H1 (cell line): ENCODE data around the gene TWIST1. TPM values are rescaled to one million over a fixed set of nuclear protein-coding genes. Genes with fewer than 3 reads are reported as not detected.

Source experiments
- CTCF ChIA-PET: fragments of 300-600 bp; sonication (Branson Sonifier 250); formaldehyde crosslinking; loops from one replicate; lab custom pipeline; 2021; ENCODE audit not compliant: partially characterized antibody; lab: Charles Lee
- POLR2A ChIA-PET: fragments of 300-600 bp; sonication (Branson Sonifier 250); formaldehyde crosslinking; loops from one replicate; lab custom pipeline; 2021; ENCODE audit warnings: inconsistent platforms; ENCODE audit not compliant: partially characterized antibody; lab: Charles Lee
- DNase-seq, 2 experiments: peaks; one replicate each; pipeline versions ENCODE4 v3.0.0 to v3.0.0-alpha.2; 2010 to 2022; ENCODE audit warnings: low spot score in 2 of 2, low read depth in 1 of 2, mixed read lengths in 1 of 2
- FAIRE-seq: peaks from 2 replicates; lab custom pipeline; 2011; peaks lifted over from hg19 to GRCh38; lab: Jason Lieb, UNC
- H2AFZ ChIP-seq: 2 replicates; pipeline ENCODE4 v1.8.1; 2012; ENCODE audit warnings: low read length, inconsistent platforms
- H2AK5ac ChIP-seq: 2 replicates; pipeline ENCODE4 v1.6.1; 2013; ENCODE audit warnings: low read depth, low read length
- H2BK120ac ChIP-seq: replicated peaks from 2 replicates; pipeline ENCODE3; 2013; ENCODE audit warnings: low read depth, low read length, inconsistent platforms
- H2BK12ac ChIP-seq: 2 replicates; pipeline ENCODE4 v1.6.1; 2013; ENCODE audit warnings: low read depth, low read length
- H2BK15ac ChIP-seq: 2 replicates; pipeline ENCODE4 v1.6.1; 2013; ENCODE audit warnings: low read length
- H2BK20ac ChIP-seq: 2 replicates; pipeline ENCODE4 v1.6.1; 2013; ENCODE audit warnings: low read length
- H2BK5ac ChIP-seq: 2 replicates; pipeline ENCODE4 v1.6.1; 2013; ENCODE audit warnings: low read depth, low read length
- H3K14ac ChIP-seq: 2 replicates; pipeline ENCODE4 v1.6.1; 2013; ENCODE audit warnings: inconsistent platforms; ENCODE audit not compliant: insufficient read length
- H3K18ac ChIP-seq: 2 replicates; pipeline ENCODE4 v1.6.1; 2013; ENCODE audit warnings: low read length; ENCODE audit errors: extremely low read depth
- H3K23ac ChIP-seq: 2 replicates; pipeline ENCODE4 v1.6.1; 2013; ENCODE audit warnings: inconsistent platforms; ENCODE audit not compliant: insufficient read length
- H3K23me2 ChIP-seq: 2 replicates; pipeline ENCODE4 v1.6.1; 2013; ENCODE audit warnings: low read depth, low read length
- H3K27ac ChIP-seq: 2 replicates; pipeline ENCODE4 v1.6.1; 2011; ENCODE audit warnings: low read depth, low read length, inconsistent platforms
- H3K27me3 ChIP-seq, 4 experiments: replicated peaks in 1 of 4; 1 replicate in 1 of 4; 2 replicates in 3 of 4; pipeline versions ENCODE4 v1.6.1 to v1.8.1; 2011 to 2013; ENCODE audit warnings: low read length in 3 of 4, mild to moderate bottlenecking in 3 of 4, inconsistent platforms in 2 of 4, mixed read lengths in 2 of 4, moderate library complexity in 1 of 4; ENCODE audit not compliant: control insufficient read depth in 3 of 4, insufficient read depth in 3 of 4; ENCODE audit errors: extremely low read depth in 1 of 4
- H3K36me3 ChIP-seq, 4 experiments: 2 replicates each; pipeline versions ENCODE4 v1.6.1 to v1.8.1; 2011 to 2013; ENCODE audit warnings: mild to moderate bottlenecking in 4 of 4, low read length in 3 of 4, moderate library complexity in 2 of 4, control low read depth in 1 of 4, inconsistent platforms in 1 of 4; ENCODE audit not compliant: insufficient read depth in 4 of 4, control insufficient read depth in 2 of 4
- H3K4ac ChIP-seq: replicated peaks from 2 replicates; pipeline ENCODE3; 2013; ENCODE audit warnings: low read length, low read depth, mixed read lengths, inconsistent platforms; ENCODE audit not compliant: insufficient read length
- H3K4me1 ChIP-seq, 4 experiments: replicated peaks in 1 of 4; 1 replicate in 1 of 4; 2 replicates in 3 of 4; pipeline versions ENCODE4 v1.6.1 to v1.8.1; 2011 to 2013; ENCODE audit warnings: low read length in 3 of 4, inconsistent platforms in 2 of 4, mixed read lengths in 1 of 4; ENCODE audit not compliant: insufficient read depth in 4 of 4, control insufficient read depth in 3 of 4
- H3K4me2 ChIP-seq, 2 experiments: 2 replicates each; pipeline versions ENCODE4 v1.6.1 to v1.8.1; 2011 to 2013; ENCODE audit warnings: low read depth in 2 of 2, low read length in 2 of 2, control low read depth in 1 of 2, inconsistent platforms in 1 of 2, mild to moderate bottlenecking in 1 of 2; ENCODE audit not compliant: insufficient read depth in 1 of 2
- H3K4me3 ChIP-seq, 4 experiments: fragments of 200-600, 300-600 bp in 1 of 4; sonication (generic), shearing (Covaris generic), sonication (Bioruptor Twin) in 1 of 4; 2 replicates each; pipeline versions ENCODE4 v1.5.1 to v1.8.1; 2011 to 2016; ENCODE audit warnings: low read length in 4 of 4, low read depth in 3 of 4, control low read depth in 2 of 4, inconsistent platforms in 2 of 4, mild to moderate bottlenecking in 2 of 4, mixed read lengths in 1 of 4, moderate library complexity in 1 of 4; ENCODE audit not compliant: insufficient read depth in 2 of 4; ENCODE audit errors: extremely low read depth in 1 of 4
- H3K56ac ChIP-seq: replicated peaks from 2 replicates; pipeline ENCODE3; 2013; ENCODE audit warnings: low read depth, mild to moderate bottlenecking, mixed read lengths, low read length, inconsistent platforms; ENCODE audit not compliant: insufficient read length
- H3K79me1 ChIP-seq: 2 replicates; pipeline ENCODE4 v1.6.1; 2013; ENCODE audit warnings: low read depth, low read length, control low read depth
- H3K79me2 ChIP-seq, 2 experiments: 2 replicates each; pipeline versions ENCODE4 v1.6.1 to v1.8.1; 2012 to 2013; ENCODE audit warnings: low read length in 2 of 2, mild to moderate bottlenecking in 2 of 2, inconsistent platforms in 1 of 2; ENCODE audit not compliant: insufficient read depth in 2 of 2, control insufficient read depth in 1 of 2
- H3K9ac ChIP-seq, 4 experiments: replicated peaks in 1 of 4; 1 replicate in 1 of 4; 2 replicates in 3 of 4; pipeline versions ENCODE4 v1.6.1 to v1.8.1; 2011 to 2013; ENCODE audit warnings: low read depth in 3 of 4, low read length in 3 of 4, control low read depth in 2 of 4, mild to moderate bottlenecking in 2 of 4, moderate library complexity in 2 of 4, inconsistent platforms in 1 of 4; ENCODE audit errors: extremely low read depth in 1 of 4
- H3K9me3 ChIP-seq, 2 experiments: 2 replicates each; pipeline versions ENCODE4 v1.6.1 to v1.8.1; 2012 to 2013; ENCODE audit warnings: mild to moderate bottlenecking in 2 of 2, moderate library complexity in 2 of 2, control low read depth in 1 of 2, inconsistent platforms in 1 of 2, low read depth in 1 of 2, low read length in 1 of 2, mixed read lengths in 1 of 2; ENCODE audit not compliant: insufficient read depth in 2 of 2
- H4K20me1 ChIP-seq, 2 experiments: replicated peaks in 1 of 2; 2 replicates each; pipeline versions ENCODE3 to v1.8.1; 2011 to 2013; ENCODE audit warnings: inconsistent platforms in 2 of 2, low read length in 2 of 2, mild to moderate bottlenecking in 1 of 2; ENCODE audit not compliant: insufficient read depth in 2 of 2, control insufficient read depth in 1 of 2
- H4K5ac ChIP-seq: 2 replicates; pipeline ENCODE4 v1.6.1; 2013; ENCODE audit warnings: low read length, low read depth, mixed read lengths, inconsistent platforms; ENCODE audit not compliant: insufficient read length
- H4K8ac ChIP-seq: 2 replicates; pipeline ENCODE4 v1.8.0; 2013; ENCODE audit warnings: mild to moderate bottlenecking, moderate library complexity, low read length, inconsistent platforms; ENCODE audit not compliant: insufficient read depth; ENCODE audit errors: extremely low read depth
- H4K91ac ChIP-seq: replicated peaks from 2 replicates; pipeline ENCODE3; 2013; ENCODE audit warnings: low read length, mixed read lengths, inconsistent platforms; ENCODE audit not compliant: insufficient read length
- BRCA1 ChIP-seq: IDR thresholded peaks from 2 replicates; pipeline ENCODE4 v1.6.1; 2012; ENCODE audit warnings: low read depth, low read length, improper control_type of control experiment
- KDM1A ChIP-seq: fragments of 200-600, 300-600 bp; sonication (generic); IDR thresholded peaks from 2 replicates; pipeline ENCODE4 v1.7.1; 2016; ENCODE audit warnings: mild to moderate bottlenecking, low read length, borderline replicate concordance
- SP2 ChIP-seq: IDR thresholded peaks from 2 replicates; pipeline ENCODE4 v1.6.1; 2012; ENCODE audit warnings: mild to moderate bottlenecking, low read length, inconsistent platforms
- WGBS, 2 experiments: shearing (Covaris generic) in 1 of 2; methylation state at CpG; one replicate each; pipeline versions ENCODE4 v1.1.6 to v1.1.7; 2013 to 2015; ENCODE audit warnings: low lambda C conversion rate in 2 of 2, mixed read lengths in 2 of 2, inconsistent platforms in 1 of 2, low coverage in 1 of 2, missing lambda C conversion rate in 1 of 2; ENCODE audit not compliant: insufficient replicate concordance in 2 of 2, insufficient coverage in 1 of 2, insufficient read length in 1 of 2; ENCODE audit errors: extremely low coverage in 1 of 2, missing lambda C conversion rate in 1 of 2; 5-methylcytosine and 5-hydroxymethylcytosine counted together
- polyA plus RNA-seq, 7 experiments: library from polyadenylated mRNA; depleted of rRNA in 3 of 7; stranded (reverse) in 5 of 7; unstranded in 2 of 7; fragments of >200 nt in 5 of 7; fragments of 200-250 nt in 2 of 7; gene quantifications; 1 replicate in 5 of 7; 2 replicates in 1 of 7; 4 replicates in 1 of 7; pipeline versions ENCODE4 v1.2.1 to v1.2.3, GENCODE V29; 2011 to 2013; ENCODE audit warnings: missing spikeins in 2 of 7, mixed read lengths in 2 of 7
- total RNA-seq: library from RNA; stranded (reverse); fragmentation: NEBNext Ultra II Directional; extraction: Animal tissue kit (Norgen Biotek cat#: 25700); gene quantifications from 2 replicates; pipeline ENCODE4 v1.2.1, GENCODE V29; 2021

TWIST1 gene
- total and polyA plus RNA-seq, 2 of the 8 experiments (the other 6 are each of a cell fraction or from before 2014, with no cell fraction given), result 0.29 to 0.52 TPM

DNA sequence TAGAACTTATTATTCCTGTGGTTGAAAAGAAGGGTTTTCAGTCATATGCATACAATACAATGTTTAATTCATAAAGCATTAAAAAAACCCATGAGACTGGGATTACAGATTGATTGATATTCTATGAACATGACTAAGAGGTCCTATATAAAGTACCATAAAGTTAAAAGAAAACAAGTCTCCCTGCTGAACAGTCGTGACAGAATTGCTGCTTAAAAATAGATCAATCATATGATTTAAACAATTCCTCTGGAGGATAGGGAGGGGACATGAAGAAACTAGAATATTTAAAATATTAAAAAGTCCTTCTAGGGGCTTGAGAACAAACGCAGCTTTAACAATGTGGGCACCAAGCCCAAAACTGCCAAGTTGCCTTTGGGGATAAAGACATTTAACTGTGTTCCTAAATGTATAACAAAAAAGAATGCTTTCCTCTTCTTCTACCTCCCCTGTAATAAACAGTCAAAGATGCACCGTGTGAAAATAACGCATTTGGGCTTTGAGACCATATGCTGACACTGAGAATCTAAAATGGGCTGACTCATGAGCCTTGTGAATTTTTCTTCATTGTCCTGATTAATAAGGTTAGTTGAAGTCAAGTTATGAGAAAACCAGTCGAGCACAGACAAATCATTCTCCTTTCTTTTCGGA, 25.8 kb downstream of the TWIST1 start:
- Histone ChIP-seq H3K9ac (no peak overlapping the region), H3K27ac (no peak overlapping the region), H2BK15ac (no peak overlapping the region), H4K8ac (no peak overlapping the region), H3K56ac (no peak overlapping the region), H3K27me3 (no peaks in the 10 kb centered on the region), H3K4me1 (peaks cover 0 to 6% (median 5%) of the 10 kb centered on the region in 4 experiments; a peak in 3 of 7 replicates), H3K23me2 (no peaks in the 10 kb centered on the region; the same call in 1 of the 2 replicates), H3K14ac (no peak overlapping the region), H4K20me1 (no peaks in the 10 kb centered on the region), H4K91ac (no peak overlapping the region), H2BK5ac (no peak overlapping the region), H3K4me3 (no peak overlapping the region), H2AFZ (no peak overlapping the region), H3K4ac (no peak overlapping the region), H3K79me2 (no peaks in the 10 kb centered on the region), H3K36me3 (no peaks in the 10 kb centered on the region), H3K4me2 (no peak overlapping the region), H3K79me1 (no peaks in the 10 kb centered on the region), H2AK5ac (no peak overlapping the region), H4K5ac (no peak overlapping the region), H3K18ac (no peak overlapping the region), H2BK120ac (no peak overlapping the region), H2BK12ac (no peak overlapping the region), H3K23ac (no peak overlapping the region), H3K9me3 (no peaks in the 10 kb centered on the region; a peak in 1 of 4 replicates), H2BK20ac (no peak overlapping the region)
- WGBS, 2 experiments, result 91% methylated on average over 6 of the region's 6 CpGs; no CpG with 5 or more reads in 1 of the 2 experiments
- CTCF ChIA-PET, result interaction anchor here (1.3 to 1.4 kb wide), 2 partner anchors 21 to 39 kb away, joined by 3 read pairs; no protein-coding TSS in a partner anchor
- FAIRE-seq, result no peak
- POLR2A ChIA-PET, result no interaction called here
- no peak for TF ChIP-seq KDM1A
- TF ChIP-seq SP2, result no peak
- TF ChIP-seq BRCA1, result no peak
- DNase-seq, result no peak
